H1 (cell line): ENCODE results near the gene LEKR1. TPM values are rescaled to one million over a fixed set of nuclear protein-coding genes. Genes with fewer than 3 reads are reported as not detected.

ENCODE experiments used
- CBX5 ChIP-seq: fragments of 300-800, 300-1000 bp; sonication (generic); IDR thresholded peaks from 2 replicates; pipeline ENCODE4 v1.7.1; 2016; ENCODE audit warnings: antibody characterized with exemption, low read length, low read depth
- SIRT6 ChIP-seq: IDR thresholded peaks from one replicate; pipeline ENCODE4 v1.7.1; 2012; ENCODE audit warnings: low read length, inconsistent platforms
- polyA plus RNA-seq, 7 experiments: library from polyadenylated mRNA; depleted of rRNA in 3 of 7; stranded (reverse) in 5 of 7; unstranded in 2 of 7; fragments of >200 nt in 5 of 7; fragments of 200-250 nt in 2 of 7; gene quantifications; 1 replicate in 5 of 7; 2 replicates in 1 of 7; 4 replicates in 1 of 7; pipeline versions ENCODE4 v1.2.1 to v1.2.3, GENCODE V29; 2011 to 2013; ENCODE audit warnings: missing spikeins in 2 of 7, mixed read lengths in 2 of 7
- total RNA-seq: library from RNA; stranded (reverse); fragmentation: NEBNext Ultra II Directional; extraction: Animal tissue kit (Norgen Biotek cat#: 25700); gene quantifications from 2 replicates; pipeline ENCODE4 v1.2.1, GENCODE V29; 2021
- TF ChIP-seq, protein P1 (sequence below): IDR thresholded peaks from 2 replicates; pipeline ENCODE4 v1.6.1; 2012; ENCODE audit warnings: low read length, inconsistent platforms

LEKR1 gene
- total and polyA plus RNA-seq, 2 of the 8 experiments (the other 6 are each of a cell fraction or from before 2014, with no cell fraction given): 0.08 TPM; not detected in 1

DNA sequence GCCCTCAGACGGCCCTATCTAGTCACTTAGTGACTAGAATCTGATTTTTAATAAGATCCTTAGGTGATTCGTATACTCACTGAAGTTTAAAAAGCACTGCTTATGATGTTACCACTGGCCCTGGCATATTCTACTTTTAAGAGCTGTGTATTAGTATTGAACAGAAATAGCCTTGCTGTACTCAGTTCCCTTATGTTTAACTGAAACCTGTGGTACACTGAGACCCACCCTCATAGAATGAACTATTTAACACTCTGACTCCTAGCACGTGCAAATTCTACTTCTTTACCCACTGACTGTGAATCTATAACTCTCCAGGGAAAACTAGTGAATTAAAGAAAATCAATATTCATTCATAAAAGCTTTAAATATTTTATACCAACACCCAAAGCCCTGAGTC is 224.9 kb downstream of the LEKR1 start (continued):
- TF ChIP-seq, protein P1, sequence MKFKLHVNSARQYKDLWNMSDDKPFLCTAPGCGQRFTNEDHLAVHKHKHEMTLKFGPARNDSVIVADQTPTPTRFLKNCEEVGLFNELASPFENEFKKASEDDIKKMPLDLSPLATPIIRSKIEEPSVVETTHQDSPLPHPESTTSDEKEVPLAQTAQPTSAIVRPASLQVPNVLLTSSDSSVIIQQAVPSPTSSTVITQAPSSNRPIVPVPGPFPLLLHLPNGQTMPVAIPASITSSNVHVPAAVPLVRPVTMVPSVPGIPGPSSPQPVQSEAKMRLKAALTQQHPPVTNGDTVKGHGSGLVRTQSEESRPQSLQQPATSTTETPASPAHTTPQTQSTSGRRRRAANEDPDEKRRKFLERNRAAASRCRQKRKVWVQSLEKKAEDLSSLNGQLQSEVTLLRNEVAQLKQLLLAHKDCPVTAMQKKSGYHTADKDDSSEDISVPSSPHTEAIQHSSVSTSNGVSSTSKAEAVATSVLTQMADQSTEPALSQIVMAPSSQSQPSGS: no peak
- no peak for TF ChIP-seq CBX5
- TF ChIP-seq SIRT6: no peak
